Muscle of back (tissue), 11 donors: ENCODE measurements around the gene TBC1D22A. TPM values are rescaled to one million over a fixed set of nuclear protein-coding genes. Genes with fewer than 3 reads are reported as not detected.

Experiments used
- DNase-seq, 3 donors: peaks; one replicate each; pipeline versions ENCODE4 v3.0.0 to v3.0.0-alpha.2; 2013
- polyA plus RNA-seq, 10 donors: library from polyadenylated mRNA; unstranded; fragments of 120-200 nt; gene quantifications; one replicate each; pipeline ENCODE4 v1.2.1, GENCODE V29; 2013; ENCODE audit not compliant: insufficient read length in 10 of 10

TBC1D22A gene
- polyA plus RNA-seq, 10 donors: 10.6 to 14.9 (median 13.4) TPM

- DNase-seq: no peak
These were observed 310.2 kb downstream of the TBC1D22A start for GRCh38 chr22:47072642-47072967.

GRCh38 chr22:47073075-47073474, 310.6 kb downstream of the TBC1D22A start:
- no peak for DNase-seq

- no peak for DNase-seq
These were observed 311.7 kb downstream of the TBC1D22A start for GRCh38 chr22:47074105-47074504.

- no peak for DNase-seq
These were observed 313.1 kb downstream of the TBC1D22A start for GRCh38 chr22:47075568-47075967.

- DNase-seq: no peak
These were observed 314.3 kb downstream of the TBC1D22A start for GRCh38 chr22:47076758-47077157.

- no peak for DNase-seq
These were observed 317.6 kb downstream of the TBC1D22A start for GRCh38 chr22:47080100-47080499.

GRCh38 chr22:47082505-47082904, 320.1 kb downstream of the TBC1D22A start:
- DNase-seq: no peak

GRCh38 chr22:47083379-47083986, 321.0 kb downstream of the TBC1D22A start:
- no peak for DNase-seq

- no peak for DNase-seq
These were observed 321.8 kb downstream of the TBC1D22A start for GRCh38 chr22:47084226-47084625.

- DNase-seq: no peak
These were observed 324.3 kb downstream of the TBC1D22A start for GRCh38 chr22:47086596-47087248.

GRCh38 chr22:47088480-47089158, 326.2 kb downstream of the TBC1D22A start:
- DNase-seq: no peak

GRCh38 chr22:47089374-47089773, 326.9 kb downstream of the TBC1D22A start:
- no peak for DNase-seq

GRCh38 chr22:47089796-47090460, 327.5 kb downstream of the TBC1D22A start:
- DNase-seq: no peak

- peak in 2 of 3 donors; percentile 26 to 53 for DNase-seq
These were observed 328.3 kb downstream of the TBC1D22A start for GRCh38 chr22:47090591-47091245.

- no peak for DNase-seq
These were observed 328.8 kb downstream of the TBC1D22A start for GRCh38 chr22:47091246-47091651.

- DNase-seq: no peak
These were observed 329.7 kb downstream of the TBC1D22A start for GRCh38 chr22:47091921-47092700.

GRCh38 chr22:47092896-47093311, 330.5 kb downstream of the TBC1D22A start:
- peak in 1 of 3 donors; percentile 67 for DNase-seq

- no peak for DNase-seq
These were observed 331.3 kb downstream of the TBC1D22A start for GRCh38 chr22:47093720-47094119.

GRCh38 chr22:47094861-47095330, 332.4 kb downstream of the TBC1D22A start:
- DNase-seq: no peak

- DNase-seq: no peak
These were observed 333.1 kb downstream of the TBC1D22A start for GRCh38 chr22:47095395-47096122.
